HG03469 (cell line): ENCODE results near the gene INO80E.

Source experiments
- ATAC-seq: cut with Tn5 transposase; IDR thresholded peaks from one replicate; pipeline ENCODE4 v1.9.1; 2021; ENCODE audit warnings: mild to moderate bottlenecking, moderate library complexity, moderate number of reproducible peaks; ENCODE audit not compliant: unreplicated experiment

Gene INO80E

GRCh38 chr16:29991571-29991904 is 4.5 kb upstream of the INO80E start:
- no peak for ATAC-seq

GRCh38 chr16:29992344-29992967 is 3.6 kb upstream of the INO80E start:
- ATAC-seq, result no peak

- no peak for ATAC-seq
Measured at GRCh38 chr16:29993191-29993902, 2.7 kb upstream of the INO80E start.

GRCh38 chr16:29993903-29994599 is 2.0 kb upstream of the INO80E start:
- no peak for ATAC-seq

GRCh38 chr16:29994600-29995323 is 1.3 kb upstream of the INO80E start:
- ATAC-seq, result no peak

GRCh38 chr16:29995324-29995910 is 624 bp upstream of the INO80E start, which contains the start of gene HIRIP3:
HIRIP3 (minus strand) TSS chr16:29995617; CDS start chr16:29995605, 12 bp downstream.
- ATAC-seq, result no peak

GRCh38 chr16:29996766-29997250 is 767 bp downstream of the INO80E start:
- no peak for ATAC-seq

GRCh38 chr16:29999605-30000004 is 3.6 kb downstream of the INO80E start:
- ATAC-seq, result no peak

- ATAC-seq, result no peak
Measured at GRCh38 chr16:30000735-30001631, 4.9 kb downstream of the INO80E start.

GRCh38 chr16:30002614-30003346 is 6.7 kb downstream of the INO80E start:
- no peak for ATAC-seq

GRCh38 chr16:30003670-30004423 is 7.8 kb downstream of the INO80E start:
- no peak for ATAC-seq

GRCh38 chr16:30004424-30004776 is 8.4 kb downstream of the INO80E start:
- ATAC-seq, result no peak

- ATAC-seq, result no peak
Measured at GRCh38 chr16:30004811-30005242, 8.8 kb downstream of the INO80E start.

GRCh38 chr16:30005341-30006094 is 9.5 kb downstream of the INO80E start:
- no peak for ATAC-seq

GRCh38 chr16:30006095-30006473 is 10.0 kb downstream of the INO80E start:
- ATAC-seq, result no peak

GRCh38 chr16:30006659-30007377 is 10.8 kb downstream of the INO80E start:
- ATAC-seq, result no peak

- no peak for ATAC-seq
Measured at GRCh38 chr16:30007378-30007895, 11.4 kb downstream of the INO80E start.
